Stimulated activated naive CD8-positive, alpha-beta T cell treated with anti-CD3 and anti-CD28 coated beads, Interleukin-15, Interleukin-2, amounts not matched to agents 100 U/mL and 50 U/mL, for 24 hours (primary cell): ENCODE data around the gene TEX13A.

Source experiments
- ATAC-seq: fragments of 150-1000 bp; cut with Tn5 transposase; one replicate; pipeline ENCODE4 v1.10.0; 2021
- DNase-seq: peaks from one replicate; pipeline ENCODE4 v3.0.0; 2021

The TEX13A gene

DNA sequence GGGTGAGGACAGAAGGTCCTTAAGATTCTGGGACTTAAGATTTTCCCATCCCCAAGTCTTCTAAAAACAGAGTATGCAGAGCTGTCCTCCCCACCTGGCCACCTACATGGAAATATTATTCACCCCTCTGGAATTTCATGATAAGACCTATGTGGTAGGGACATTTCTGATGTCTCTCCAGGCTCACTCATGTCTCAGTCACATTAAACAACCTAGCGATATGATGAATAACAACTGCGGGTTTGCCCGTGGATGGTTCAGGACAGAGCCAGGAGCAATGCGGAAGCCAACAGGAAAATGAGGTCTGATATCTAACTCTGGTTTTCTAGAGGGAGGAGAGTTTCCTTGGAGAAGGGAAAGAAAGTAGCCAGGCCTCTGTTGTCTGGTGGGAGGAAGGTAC lies 47.4 kb downstream of the TEX13A start:
- DNase-seq (no peak), ATAC-seq (no peak)
